WTC11 (cell line): ENCODE measurements around the gene MRPS34. TPM values are rescaled to one million over a fixed set of nuclear protein-coding genes. Genes with fewer than 3 reads are reported as not detected.

Experiments used
- ATAC-seq: fragments of 200-7000 bp; cut with Tn5 transposase; 2 replicates; pipeline ENCODE4 v1.10.0; 2021; ENCODE audit warnings: mild to moderate bottlenecking, moderate library complexity
- CTCF ChIA-PET: fragments of 300-600 bp; sonication (Branson Sonifier 250); formaldehyde crosslinking; loops from one replicate; lab custom pipeline; 2021; ENCODE audit warnings: antibody characterized with exemption; lab: Charles Lee
- POLR2A ChIA-PET: fragments of 350-600 bp; sonication (Branson Sonifier 250); formaldehyde crosslinking; loops from one replicate; lab custom pipeline; 2021; ENCODE audit warnings: antibody characterized with exemption; lab: Charles Lee
- DNase-seq: peaks from one replicate; pipeline ENCODE4 v3.0.0; 2021; ENCODE audit warnings: low spot score
- H3K27ac Mint-ChIP-seq: 2 replicates; pipeline ENCODE4 v1.8.0; 2021; ENCODE audit warnings: mixed read lengths
- H3K27me3 Mint-ChIP-seq: 2 replicates; pipeline ENCODE4 v1.8.0; 2021; ENCODE audit warnings: low read depth, mild to moderate bottlenecking, moderate library complexity, mixed read lengths
- H3K36me3 Mint-ChIP-seq: 2 replicates; pipeline ENCODE4 v1.8.0; 2021; ENCODE audit warnings: mixed read lengths
- H3K4me1 Mint-ChIP-seq: 2 replicates; pipeline ENCODE4 v1.8.0; 2022; ENCODE audit warnings: mixed read lengths
- H3K4me3 Mint-ChIP-seq: 2 replicates; pipeline ENCODE4 v1.8.0; 2021; ENCODE audit warnings: mild to moderate bottlenecking, moderate library complexity, mixed read lengths
- H3K9me3 Mint-ChIP-seq: 2 replicates; pipeline ENCODE4 v1.8.0; 2021; ENCODE audit warnings: mixed read lengths
- AR ChIP-seq: fragments of 250-450 bp; sonication (Bioruptor Pico); IDR thresholded peaks from 2 replicates; pipeline ENCODE4 v1.9.0; 2021; ENCODE audit warnings: mild to moderate bottlenecking
- ATF1 ChIP-seq: sonication (generic); formaldehyde crosslinking; IDR thresholded peaks from 2 replicates; pipeline ENCODE4 v1.8.1; 2023; ENCODE audit warnings: mild to moderate bottlenecking, moderate library complexity, missing genetic modification reagents
- CBFB ChIP-seq: sonication (generic); formaldehyde crosslinking; IDR thresholded peaks from 2 replicates; pipeline ENCODE4 v1.8.1; 2022; ENCODE audit warnings: mild to moderate bottlenecking, low read depth, missing genetic modification reagents
- CTCF ChIP-seq: fragments of 200-600 bp; IDR thresholded peaks from 2 replicates; pipeline ENCODE4 v1.8.0; 2022; ENCODE audit warnings: antibody characterized with exemption
- HMGXB4 ChIP-seq: sonication (generic); formaldehyde crosslinking; IDR thresholded peaks from 2 replicates; pipeline ENCODE4 v1.8.1; 2023; ENCODE audit warnings: mild to moderate bottlenecking, moderate library complexity, missing genetic modification reagents
- IRF1 ChIP-seq: sonication (generic); formaldehyde crosslinking; IDR thresholded peaks from 2 replicates; pipeline ENCODE4 v1.8.0; 2023; ENCODE audit warnings: missing genetic modification reagents
- JUN ChIP-seq: sonication (generic); formaldehyde crosslinking; IDR thresholded peaks from 2 replicates; pipeline ENCODE4 v1.8.0; 2023; ENCODE audit warnings: mild to moderate bottlenecking, missing genetic modification reagents
- MLX ChIP-seq: sonication (generic); formaldehyde crosslinking; IDR thresholded peaks from 2 replicates; pipeline ENCODE4 v1.8.1; 2023; ENCODE audit warnings: mild to moderate bottlenecking, missing genetic modification reagents, moderate library complexity
- NFATC4 ChIP-seq: fragments of 250-450 bp; sonication (Bioruptor Pico); IDR thresholded peaks from 2 replicates; pipeline ENCODE4 v1.9.0; 2021; ENCODE audit warnings: mild to moderate bottlenecking
- NR3C1 ChIP-seq: sonication (generic); formaldehyde crosslinking; conservative IDR thresholded peaks from 2 replicates; pipeline ENCODE4 v1.8.1; 2023; ENCODE audit warnings: low read depth, mild to moderate bottlenecking, missing genetic modification reagents
- PREB ChIP-seq: sonication (generic); formaldehyde crosslinking; IDR thresholded peaks from 2 replicates; pipeline ENCODE4 v1.8.1; 2022; ENCODE audit warnings: mild to moderate bottlenecking, missing genetic modification reagents, moderate library complexity, borderline replicate concordance
- TCF7 ChIP-seq: sonication (generic); formaldehyde crosslinking; IDR thresholded peaks from 2 replicates; pipeline ENCODE4 v1.8.0; 2022; ENCODE audit warnings: mild to moderate bottlenecking, low read depth, missing genetic modification reagents, moderate library complexity
- ZNF263 ChIP-seq: sonication (generic); formaldehyde crosslinking; IDR thresholded peaks from 2 replicates; pipeline ENCODE4 v1.8.1; 2022; ENCODE audit warnings: low read depth, mild to moderate bottlenecking, moderate library complexity, missing genetic modification reagents
- ZNF425 ChIP-seq: fragments of 250-450 bp; sonication (Bioruptor Pico); conservative IDR thresholded peaks from 2 replicates; pipeline ENCODE4 v1.9.0; 2021; ENCODE audit warnings: mild to moderate bottlenecking
- total RNA-seq: library from RNA; stranded (reverse); gene quantifications from 3 replicates; pipeline ENCODE4 v1.2.3, GENCODE V29; 2021

MRPS34 gene
- total RNA-seq, 1 experiment from 2014 or later = 258 TPM

GRCh38 chr16:1768061-1768766, 4.7 kb downstream of the MRPS34 start:
- Mint-ChIP-seq H3K36me3 (peaks cover 4% of the 10 kb centered on the region), H3K9me3 (no peaks in the 10 kb centered on the region), H3K27me3 (no peaks in the 10 kb centered on the region; the same call in 1 of the 2 replicates), H3K4me1 (peaks cover 4% of the 10 kb centered on the region), H3K27ac (no peak overlapping the region), H3K4me3 (no peak overlapping the region)
- no peak for DNase-seq
- ChIA-PET POLR2A (interaction anchor here (1.4 kb wide), 1 partner anchor 197 kb away, joined by 3 read pairs; the partner anchor contains the start of gene RPS2), CTCF (no interaction called here)
- TF ChIP-seq CBFB (no peak), NFATC4 (CRISPR knock-in tag) (no peak), ZNF425 (CRISPR knock-in tag) (no peak), IRF1 (CRISPR knock-in tag) (no peak), AR (CRISPR knock-in tag) (no peak), MLX (CRISPR knock-in tag) (no peak), ATF1 (CRISPR knock-in tag) (no peak), PREB (no peak), TCF7 (no peak), NR3C1 (CRISPR knock-in tag) (no peak), JUN (no peak), CTCF (no peak), HMGXB4 (CRISPR knock-in tag) (no peak), ZNF263 (CRISPR knock-in tag) (no peak)
- ATAC-seq = no peak
